HepG2 (cell line): Measurements from ENCODE around the gene ANAPC5. TPM values are rescaled to one million over a fixed set of nuclear protein-coding genes. Genes with fewer than 3 reads are reported as not detected.

Experiments used
- CREB3 ChIP-seq: sonication (generic); formaldehyde crosslinking; IDR thresholded peaks from 2 replicates; pipeline ENCODE4 v1.5.0; 2020; ENCODE audit warnings: missing genetic modification reagents
- ERF ChIP-seq: IDR thresholded peaks from 2 replicates; pipeline ENCODE4 v1.6.1; 2018; ENCODE audit warnings: missing biosample characterization, missing genetic modification reagents
- HMGA1 ChIP-seq: sonication (generic); formaldehyde crosslinking; conservative IDR thresholded peaks from 2 replicates; pipeline ENCODE4 v1.4.0; 2020; ENCODE audit warnings: missing genetic modification reagents
- MIER2 ChIP-seq: IDR thresholded peaks from 2 replicates; pipeline ENCODE4 v1.6.1; 2016; ENCODE audit warnings: missing biosample characterization, missing genetic modification reagents
- MTA1 ChIP-seq: sonication (generic); formaldehyde crosslinking; IDR thresholded peaks from 2 replicates; pipeline ENCODE4 v1.4.0; 2020; ENCODE audit warnings: missing genetic modification reagents, mild to moderate bottlenecking, borderline replicate concordance
- MTA3 ChIP-seq: sonication (generic); formaldehyde crosslinking; IDR thresholded peaks from 2 replicates; pipeline ENCODE4 v1.4.0; 2020; ENCODE audit warnings: missing genetic modification reagents
- MYNN ChIP-seq: sonication (generic); formaldehyde crosslinking; IDR thresholded peaks from 2 replicates; pipeline ENCODE4 v1.4.0; 2020; ENCODE audit warnings: mild to moderate bottlenecking, low read depth, missing genetic modification reagents
- NCOA2 ChIP-seq: sonication (generic); formaldehyde crosslinking; IDR thresholded peaks from 2 replicates; pipeline ENCODE4 v1.8.0; 2022; ENCODE audit warnings: inconsistent platforms
- PCBP2 ChIP-seq: fragments of 200-400 bp; formaldehyde crosslinking; optimal IDR thresholded peaks from 2 replicates; pipeline ENCODE3; 2018; ENCODE audit warnings: low read length, low read depth; ENCODE audit not compliant: poor library complexity, severe bottlenecking
- PHF20 ChIP-seq: sonication (generic); formaldehyde crosslinking; IDR thresholded peaks from 2 replicates; pipeline ENCODE4 v1.5.0; 2020; ENCODE audit warnings: mild to moderate bottlenecking, missing genetic modification reagents
- REXO4 ChIP-seq: sonication (generic); formaldehyde crosslinking; IDR thresholded peaks from 2 replicates; pipeline ENCODE4 v1.8.0; 2022; ENCODE audit warnings: missing genetic modification reagents, mild to moderate bottlenecking, borderline replicate concordance
- SMARCC2 ChIP-seq: fragments of 450-650 bp; IDR thresholded peaks from 2 replicates; pipeline ENCODE4 v1.6.1; 2017; ENCODE audit warnings: antibody characterized with exemption, mild to moderate bottlenecking
- SOX5 ChIP-seq: IDR thresholded peaks from 2 replicates; pipeline ENCODE4 v1.6.1; 2016; ENCODE audit warnings: borderline replicate concordance
- ZBTB7A ChIP-seq: sonication (generic); formaldehyde crosslinking; IDR thresholded peaks from 2 replicates; pipeline ENCODE4 v1.8.0; 2022; ENCODE audit warnings: mild to moderate bottlenecking, missing genetic modification reagents
- ZKSCAN5 ChIP-seq: sonication (generic); formaldehyde crosslinking; IDR thresholded peaks from 2 replicates; pipeline ENCODE4 v1.5.1; 2020; ENCODE audit warnings: mild to moderate bottlenecking, missing genetic modification reagents
- ZNF207 ChIP-seq: fragments of 450-650 bp; IDR thresholded peaks from 2 replicates; pipeline ENCODE4 v1.6.1; 2016; ENCODE audit warnings: antibody characterized with exemption, borderline replicate concordance
- ZNF292 ChIP-seq: sonication (generic); formaldehyde crosslinking; IDR thresholded peaks from 2 replicates; pipeline ENCODE4 v1.8.1; 2022; ENCODE audit warnings: mild to moderate bottlenecking, low read depth, missing genetic modification reagents, borderline replicate concordance
- ZNF724P ChIP-seq: sonication (generic); formaldehyde crosslinking; IDR thresholded peaks from 2 replicates; pipeline ENCODE4 v1.8.0; 2022; ENCODE audit warnings: missing genetic modification reagents, borderline replicate concordance
- ZSCAN9 ChIP-seq: IDR thresholded peaks from 2 replicates; pipeline ENCODE4 v1.6.1; 2016; ENCODE audit warnings: borderline replicate concordance
- polyA plus RNA-seq, 8 experiments: library from polyadenylated mRNA; depleted of rRNA in 3 of 8; stranded (reverse) in 7 of 8; unstranded in 1 of 8; fragments of >200 nt; fragmentation: Illumina TruSeq in 4 of 8; extraction: Trizol in 4 of 8; gene quantifications; 2 replicates each; pipeline versions ENCODE4 v1.2.1 to v1.2.3, GENCODE V29; 2011 to 2016; ENCODE audit warnings: low read depth in 4 of 8, missing spikeins in 1 of 8, mixed read lengths in 1 of 8; ENCODE audit not compliant: insufficient read depth in 1 of 8
- total RNA-seq, 5 experiments: library from RNA; depleted of rRNA; stranded (reverse); fragments of >200 nt; fragmentation: Illumina TruSeq; extraction: Trizol; gene quantifications; 2 replicates each; pipeline ENCODE4 v1.2.3, GENCODE V29; 2016; ENCODE audit warnings: low read depth in 1 of 5
- TF ChIP-seq, protein P1 (sequence below): sonication (generic); formaldehyde crosslinking; IDR thresholded peaks from 2 replicates; pipeline ENCODE4 v1.8.0; 2022; ENCODE audit warnings: low read depth, missing genetic modification reagents
- TF ChIP-seq, protein P2 (sequence below): sonication (generic); IDR thresholded peaks from 2 replicates; pipeline ENCODE4 v1.6.1; 2016; ENCODE audit warnings: low read depth, borderline replicate concordance
- TF ChIP-seq, protein P3 (sequence below): sonication (generic); formaldehyde crosslinking; IDR thresholded peaks from 2 replicates; pipeline ENCODE4 v1.8.0; 2022; ENCODE audit warnings: mild to moderate bottlenecking, missing genetic modification reagents; ENCODE audit not compliant: insufficient replicate concordance
- TF ChIP-seq, protein P4 (sequence below): sonication (generic); formaldehyde crosslinking; IDR thresholded peaks from 2 replicates; pipeline ENCODE4 v1.5.1; 2020; ENCODE audit warnings: missing genetic modification reagents, mild to moderate bottlenecking, borderline replicate concordance

Gene ANAPC5
- total and polyA plus RNA-seq, 2 of the 13 experiments (the other 11 are each of a cell fraction or from before 2014, with no cell fraction given) = 146 to 161 TPM

DNA sequence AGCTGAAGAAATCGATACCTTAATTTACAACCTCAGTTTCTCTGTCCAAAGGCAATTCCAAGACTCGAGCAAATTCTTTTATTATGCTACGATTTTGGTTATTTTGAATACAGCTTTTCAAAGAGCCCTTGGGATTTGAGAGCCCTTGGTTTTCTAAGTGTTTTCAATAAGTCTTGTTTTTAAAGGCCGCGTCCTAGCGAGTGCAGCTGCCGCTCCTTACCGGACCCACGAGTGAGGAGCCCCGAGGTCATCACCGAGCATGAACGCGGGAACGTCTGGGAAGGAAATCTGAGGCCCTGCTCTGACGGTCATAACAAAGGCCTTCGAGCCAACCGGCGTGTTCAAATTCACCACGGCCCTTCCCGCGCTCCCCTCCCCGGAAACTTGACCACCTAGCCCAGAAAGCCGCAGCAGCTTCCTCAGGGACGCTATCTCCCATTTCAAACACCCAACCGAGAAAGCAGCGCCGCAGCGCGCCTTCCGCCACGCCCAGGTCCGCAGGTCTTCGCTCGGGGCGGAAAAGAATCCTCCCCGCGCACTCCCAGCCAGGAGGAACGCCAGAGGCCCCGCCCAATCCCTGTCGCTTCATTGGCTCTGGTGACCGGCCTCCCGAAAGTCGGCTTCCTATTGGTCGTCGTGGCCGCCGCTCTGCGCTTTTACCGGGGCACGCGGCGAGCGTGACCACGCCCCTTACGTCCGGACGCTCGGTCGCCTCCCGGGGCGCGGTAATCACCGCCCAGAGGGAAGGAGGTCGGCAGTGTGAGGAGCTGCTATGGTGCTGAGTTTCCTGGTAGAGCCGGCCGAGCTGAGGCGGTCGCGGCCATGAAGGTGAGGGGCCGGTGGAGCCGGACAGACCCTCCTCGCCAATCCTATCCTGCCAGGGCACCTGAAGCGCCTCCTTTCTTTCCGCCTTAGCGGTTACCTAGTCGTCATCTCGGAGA, 47.5 kb upstream of the ANAPC5 start, which contains the start of gene RNF34 (continued):
- TF ChIP-seq, protein P1, sequence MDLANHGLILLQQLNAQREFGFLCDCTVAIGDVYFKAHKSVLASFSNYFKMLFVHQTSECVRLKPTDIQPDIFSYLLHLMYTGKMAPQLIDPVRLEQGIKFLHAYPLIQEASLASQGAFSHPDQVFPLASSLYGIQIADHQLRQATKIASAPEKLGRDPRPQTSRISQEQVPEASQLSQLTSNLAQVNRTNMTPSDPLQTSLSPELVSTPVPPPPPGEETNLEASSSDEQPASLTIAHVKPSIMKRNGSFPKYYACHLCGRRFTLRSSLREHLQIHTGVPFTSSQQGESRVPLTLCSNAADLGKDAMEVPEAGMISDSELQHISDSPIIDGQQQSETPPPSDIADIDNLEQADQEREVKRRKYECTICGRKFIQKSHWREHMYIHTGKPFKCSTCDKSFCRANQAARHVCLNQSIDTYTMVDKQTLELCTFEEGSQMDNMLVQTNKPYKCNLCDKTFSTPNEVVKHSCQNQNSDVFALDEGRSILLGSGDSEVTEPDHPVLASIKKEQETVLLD (CRISPR knock-in tag) = peak; percentile 88
- TF ChIP-seq ZBTB7A (no peak; the same call in 1 of the 2 replicates), SMARCC2 (no peak), PCBP2 (no peak), MIER2 (CRISPR knock-in tag) (no peak; the same call in 1 of the 2 replicates), MTA1 (CRISPR knock-in tag) (no peak), SOX5 (CRISPR knock-in tag) (peak; percentile 46; the same call in 1 of the 2 replicates), NCOA2 (CRISPR knock-in tag) (no peak; the same call in 1 of the 2 replicates), ZKSCAN5 (CRISPR knock-in tag) (no peak), HMGA1 (CRISPR knock-in tag) (no peak), ERF (CRISPR knock-in tag) (peak; percentile 72), ZNF207 (no peak), ZSCAN9 (CRISPR knock-in tag) (peak; percentile 85; the same call in 1 of the 2 replicates), ZNF292 (peak; percentile 59; the same call in 1 of the 2 replicates), MYNN (no peak), PHF20 (CRISPR knock-in tag) (peak; percentile 76), CREB3 (CRISPR knock-in tag) (no peak), ZNF724P (peak; percentile 74; the same call in 1 of the 2 replicates), REXO4 (CRISPR knock-in tag) (no peak), MTA3 (no peak)
- TF ChIP-seq, protein P2, sequence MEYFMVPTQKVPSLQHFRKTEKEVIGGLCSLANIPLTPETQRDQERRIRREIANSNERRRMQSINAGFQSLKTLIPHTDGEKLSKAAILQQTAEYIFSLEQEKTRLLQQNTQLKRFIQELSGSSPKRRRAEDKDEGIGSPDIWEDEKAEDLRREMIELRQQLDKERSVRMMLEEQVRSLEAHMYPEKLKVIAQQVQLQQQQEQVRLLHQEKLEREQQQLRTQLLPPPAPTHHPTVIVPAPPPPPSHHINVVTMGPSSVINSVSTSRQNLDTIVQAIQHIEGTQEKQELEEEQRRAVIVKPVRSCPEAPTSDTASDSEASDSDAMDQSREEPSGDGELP = no peak; the same call in 1 of the 2 replicates
- TF ChIP-seq, protein P3, sequence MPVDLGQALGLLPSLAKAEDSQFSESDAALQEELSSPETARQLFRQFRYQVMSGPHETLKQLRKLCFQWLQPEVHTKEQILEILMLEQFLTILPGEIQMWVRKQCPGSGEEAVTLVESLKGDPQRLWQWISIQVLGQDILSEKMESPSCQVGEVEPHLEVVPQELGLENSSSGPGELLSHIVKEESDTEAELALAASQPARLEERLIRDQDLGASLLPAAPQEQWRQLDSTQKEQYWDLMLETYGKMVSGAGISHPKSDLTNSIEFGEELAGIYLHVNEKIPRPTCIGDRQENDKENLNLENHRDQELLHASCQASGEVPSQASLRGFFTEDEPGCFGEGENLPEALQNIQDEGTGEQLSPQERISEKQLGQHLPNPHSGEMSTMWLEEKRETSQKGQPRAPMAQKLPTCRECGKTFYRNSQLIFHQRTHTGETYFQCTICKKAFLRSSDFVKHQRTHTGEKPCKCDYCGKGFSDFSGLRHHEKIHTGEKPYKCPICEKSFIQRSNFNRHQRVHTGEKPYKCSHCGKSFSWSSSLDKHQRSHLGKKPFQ (CRISPR knock-in tag) = no peak
- TF ChIP-seq, protein P4, sequence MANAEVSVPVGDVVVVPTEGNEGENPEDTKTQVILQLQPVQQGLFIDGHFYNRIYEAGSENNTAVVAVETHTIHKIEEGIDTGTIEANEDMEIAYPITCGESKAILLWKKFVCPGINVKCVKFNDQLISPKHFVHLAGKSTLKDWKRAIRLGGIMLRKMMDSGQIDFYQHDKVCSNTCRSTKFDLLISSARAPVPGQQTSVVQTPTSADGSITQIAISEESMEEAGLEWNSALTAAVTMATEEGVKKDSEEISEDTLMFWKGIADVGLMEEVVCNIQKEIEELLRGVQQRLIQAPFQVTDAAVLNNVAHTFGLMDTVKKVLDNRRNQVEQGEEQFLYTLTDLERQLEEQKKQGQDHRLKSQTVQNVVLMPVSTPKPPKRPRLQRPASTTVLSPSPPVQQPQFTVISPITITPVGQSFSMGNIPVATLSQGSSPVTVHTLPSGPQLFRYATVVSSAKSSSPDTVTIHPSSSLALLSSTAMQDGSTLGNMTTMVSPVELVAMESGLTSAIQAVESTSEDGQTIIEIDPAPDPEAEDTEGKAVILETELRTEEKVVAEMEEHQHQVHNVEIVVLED (CRISPR knock-in tag) = peak; percentile 99
